ENCODE results near the gene RIPK4.
"Not testable (repeated sequence)": the region's sequence is repeated elsewhere in the genome, so short reads cannot be mapped to it uniquely, and the experiment has no call there.

Gene RIPK4

GRCh38 chr21:41794600-41794999 lies 27.7 kb upstream of the RIPK4 start:
- no peak for DNase-seq

- no peak for DNase-seq
Measured at GRCh38 chr21:41792711-41793110, 25.9 kb upstream of the RIPK4 start.

GRCh38 chr21:41786509-41786987 lies 19.7 kb upstream of the RIPK4 start:
- no peak for DNase-seq

GRCh38 chr21:41785262-41785661 lies 18.4 kb upstream of the RIPK4 start:
- DNase-seq: not testable (repeated sequence)

GRCh38 chr21:41784456-41785102 lies 17.7 kb upstream of the RIPK4 start:
- DNase-seq: no peak

GRCh38 chr21:41783476-41784180 lies 16.8 kb upstream of the RIPK4 start:
- no peak for DNase-seq

GRCh38 chr21:41781050-41781410 lies 14.2 kb upstream of the RIPK4 start:
- no peak for DNase-seq

GRCh38 chr21:41780337-41781049 lies 13.6 kb upstream of the RIPK4 start:
- DNase-seq: no peak

- DNase-seq: no peak
Measured at GRCh38 chr21:41779659-41780058, 12.8 kb upstream of the RIPK4 start.

- DNase-seq: no peak
Measured at GRCh38 chr21:41778930-41779600, 12.2 kb upstream of the RIPK4 start.

- peak; percentile 29 for DNase-seq
Measured at GRCh38 chr21:41777951-41778815, 11.3 kb upstream of the RIPK4 start.

GRCh38 chr21:41776778-41777177 lies 9.9 kb upstream of the RIPK4 start:
- no peak for DNase-seq

- no peak for DNase-seq
Measured at GRCh38 chr21:41775149-41775472, 8.3 kb upstream of the RIPK4 start.

- DNase-seq: no peak
Measured at GRCh38 chr21:41774467-41775148, 7.8 kb upstream of the RIPK4 start.

GRCh38 chr21:41772351-41773080 lies 5.7 kb upstream of the RIPK4 start:
- no peak for DNase-seq

GRCh38 chr21:41771625-41771945 lies 4.7 kb upstream of the RIPK4 start:
- DNase-seq: no peak

- no peak for DNase-seq
Measured at GRCh38 chr21:41770901-41771624, 4.2 kb upstream of the RIPK4 start.

- DNase-seq: no peak
Measured at GRCh38 chr21:41769933-41770332, 3.1 kb upstream of the RIPK4 start.

GRCh38 chr21:41769521-41769920 lies 2.7 kb upstream of the RIPK4 start:
- DNase-seq: no peak

GRCh38 chr21:41769111-41769510 lies 2.3 kb upstream of the RIPK4 start:
- no peak for DNase-seq

Measured in DMS 273 treated with DMSO at 0.1 percent for 48 hours (cell line).